GM04503 (cell line): ENCODE data around the gene BCL11A.

Source experiments
- DNase-seq: peaks from one replicate; pipeline ENCODE4 v3.0.0-alpha.2; 2012; ENCODE audit warnings: low read depth

The BCL11A gene

DNA sequence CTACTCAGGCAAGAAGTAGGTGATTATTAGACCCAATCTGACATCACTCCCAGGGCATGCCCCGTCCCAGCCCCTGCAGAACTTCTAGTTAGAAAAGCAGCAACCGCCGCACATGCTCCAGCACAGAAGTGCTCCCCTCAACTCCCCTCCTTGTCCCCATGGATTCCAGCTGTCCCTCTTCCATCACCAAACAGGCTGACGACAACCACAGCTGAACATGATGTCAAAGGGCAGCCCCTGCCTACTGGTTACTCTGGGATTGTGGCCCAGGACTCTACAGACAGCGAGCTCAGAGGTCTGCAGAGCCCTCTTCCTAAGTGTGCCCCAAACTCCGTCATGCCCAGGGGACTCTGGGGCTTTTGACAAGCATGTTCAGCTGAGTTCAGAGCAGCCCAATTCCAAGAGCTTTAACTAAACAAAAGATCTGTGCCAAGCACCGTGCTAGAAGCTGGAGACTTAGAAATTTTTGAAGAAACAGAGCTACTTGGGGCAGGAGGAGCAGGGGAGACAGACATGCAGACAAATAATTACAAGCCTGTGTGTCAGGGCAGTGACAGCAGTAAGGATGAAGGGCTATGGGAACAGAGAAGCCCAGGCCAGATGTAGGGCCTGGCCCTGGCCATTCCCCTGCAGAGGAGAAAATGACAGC lies 148.1 kb downstream of the BCL11A start:
- no peak for DNase-seq
